MM.1S (cell line): ENCODE data around the gene OVOL1.

Experiments used
- DNase-seq: peaks from one replicate; pipeline ENCODE4 v3.0.0-alpha.2; 2015
- H2AFZ ChIP-seq: fragments of 300-600 bp; sonication (generic); 2 replicates; pipeline ENCODE4 v1.6.0; 2016; ENCODE audit warnings: antibody characterized with exemption, low read length
- H3F3A ChIP-seq: fragments of 300-600 bp; sonication (generic); 2 replicates; pipeline ENCODE4 v1.6.1; 2016; ENCODE audit warnings: mild to moderate bottlenecking, antibody characterized with exemption, low read length, moderate library complexity, mixed read lengths; ENCODE audit not compliant: insufficient read depth
- H3K27ac ChIP-seq: fragments of 300-600 bp; sonication (generic); 2 replicates; pipeline ENCODE4 v1.5.1; 2016; ENCODE audit warnings: mild to moderate bottlenecking, low read length
- H3K27me3 ChIP-seq: fragments of 300-600 bp; sonication (generic); replicated peaks from 2 replicates; pipeline ENCODE4 v1.6.0; 2016; ENCODE audit warnings: low read length; ENCODE audit not compliant: insufficient read depth
- H3K36me3 ChIP-seq: fragments of 300-600 bp; sonication (generic); replicated peaks from 2 replicates; pipeline ENCODE4 v1.6.1; 2016; ENCODE audit warnings: mild to moderate bottlenecking, low read length, mixed read lengths; ENCODE audit not compliant: insufficient read depth
- H3K4me1 ChIP-seq: fragments of 300-600 bp; sonication (generic); 2 replicates; pipeline ENCODE4 v1.6.1; 2016; ENCODE audit warnings: low read length, mixed read lengths
- H3K4me2 ChIP-seq: fragments of 300-600 bp; sonication (generic); 2 replicates; pipeline ENCODE4 v1.6.0; 2016; ENCODE audit warnings: low read depth, low read length
- H3K4me3 ChIP-seq: fragments of 300-600 bp; sonication (generic); 2 replicates; pipeline ENCODE4 v1.5.1; 2016; ENCODE audit warnings: low read length, mixed read lengths
- H3K79me2 ChIP-seq: fragments of 300-600 bp; sonication (generic); 2 replicates; pipeline ENCODE4 v1.6.1; 2016; ENCODE audit warnings: mixed run types, low read length, mixed read lengths
- H3K9ac ChIP-seq: fragments of 300-600 bp; sonication (generic); 2 replicates; pipeline ENCODE4 v1.6.1; 2016; ENCODE audit warnings: low read length, mixed read lengths
- H3K9me2 ChIP-seq: fragments of 300-600 bp; sonication (generic); replicated peaks from 2 replicates; pipeline ENCODE4 v1.6.1; 2016; ENCODE audit warnings: mild to moderate bottlenecking, low read length, mixed read lengths; ENCODE audit not compliant: insufficient read depth
- H3K9me3 ChIP-seq: fragments of 300-600 bp; sonication (generic); replicated peaks from 2 replicates; pipeline ENCODE4 v1.6.1; 2016; ENCODE audit warnings: mild to moderate bottlenecking, low read length, mixed read lengths; ENCODE audit not compliant: insufficient read depth
- H4K20me1 ChIP-seq: fragments of 300-600 bp; sonication (generic); 2 replicates; pipeline ENCODE4 v1.6.1; 2016; ENCODE audit warnings: mild to moderate bottlenecking, low read length, moderate library complexity, mixed read lengths; ENCODE audit not compliant: insufficient read depth
- CTCF ChIP-seq: fragments of 300-600 bp; sonication (generic); IDR thresholded peaks from 2 replicates; pipeline ENCODE4 v1.5.1; 2016; ENCODE audit warnings: antibody characterized with exemption, low read length, mixed read lengths
- EZH2 ChIP-seq: fragments of 300-600 bp; sonication (generic); optimal IDR thresholded peaks from 2 replicates; pipeline ENCODE3; 2017; ENCODE audit warnings: low read depth, mild to moderate bottlenecking, antibody characterized with exemption, low read length, mixed read lengths
- EZH2phosphoT487 ChIP-seq: fragments of 300-600 bp; sonication (generic); IDR thresholded peaks from 2 replicates; pipeline ENCODE4 v1.6.1; 2018; ENCODE audit warnings: antibody characterized with exemption, low read length

OVOL1 gene

DNA sequence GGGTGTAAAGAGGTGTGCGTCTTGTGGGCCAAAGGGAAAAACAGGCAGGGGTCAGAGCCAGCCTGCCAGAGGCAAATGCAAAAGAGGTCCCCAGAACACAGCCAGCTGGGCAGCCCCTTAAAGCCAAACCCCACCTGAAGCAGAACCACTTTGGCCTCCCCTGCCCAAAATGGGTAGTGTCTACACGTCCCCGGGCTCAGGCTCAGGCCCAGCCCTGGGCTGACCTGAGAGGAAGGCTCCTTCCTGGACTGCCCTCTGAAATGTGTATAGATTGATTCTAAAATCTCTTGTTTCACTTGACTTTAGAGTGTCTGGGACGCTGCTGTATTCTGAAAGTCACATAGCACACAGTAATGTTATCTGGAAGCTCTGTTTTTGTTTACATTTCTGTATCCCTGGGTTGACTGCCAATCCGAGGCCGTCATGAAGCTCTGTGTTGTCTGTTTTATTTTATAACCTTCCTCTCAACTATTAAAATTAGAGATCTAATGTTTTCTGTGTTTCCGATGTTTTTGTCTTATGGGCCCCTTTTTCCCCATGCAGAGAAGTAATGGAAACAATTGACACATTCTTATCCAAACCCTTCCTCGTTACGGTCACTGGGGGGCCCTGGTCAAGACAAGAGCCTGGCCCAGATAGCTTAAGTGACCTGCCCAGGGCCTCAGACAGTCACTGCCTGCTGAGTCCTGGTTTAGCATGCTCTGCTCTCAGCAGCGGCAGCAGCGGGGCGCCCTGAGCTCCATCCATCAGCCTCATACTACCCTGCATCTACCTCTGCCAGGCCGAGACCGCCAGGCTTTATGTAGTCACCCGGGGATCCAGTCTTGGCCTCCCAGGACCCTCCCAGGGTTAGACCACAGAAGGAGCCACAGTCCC is 10.1 kb downstream of the OVOL1 start:
- peaks cover 5% of the 10 kb centered on the region for H3K4me1 ChIP-seq
- no peak overlapping the region for H2AFZ ChIP-seq
- H3K4me3 ChIP-seq: no peak overlapping the region
- H3K79me2 ChIP-seq: no peaks in the 10 kb centered on the region
- H3K9ac ChIP-seq: no peak overlapping the region
- no peaks in the 10 kb centered on the region for H3K36me3 ChIP-seq
- no peaks in the 10 kb centered on the region for H3F3A ChIP-seq
- no peak overlapping the region for H3K4me2 ChIP-seq
- H3K9me2 ChIP-seq: no peaks in the 10 kb centered on the region
- no peak overlapping the region for H3K27ac ChIP-seq
- DNase-seq: no peak
- no peaks in the 10 kb centered on the region for H3K9me3 ChIP-seq
- peaks cover 11% of the 10 kb centered on the region; the same call in 1 of the 2 replicates for H3K27me3 ChIP-seq
- TF ChIP-seq EZH2: no peak
- no peak for TF ChIP-seq EZH2phosphoT487
- TF ChIP-seq CTCF: no peak
- no peaks in the 10 kb centered on the region for H4K20me1 ChIP-seq

DNA sequence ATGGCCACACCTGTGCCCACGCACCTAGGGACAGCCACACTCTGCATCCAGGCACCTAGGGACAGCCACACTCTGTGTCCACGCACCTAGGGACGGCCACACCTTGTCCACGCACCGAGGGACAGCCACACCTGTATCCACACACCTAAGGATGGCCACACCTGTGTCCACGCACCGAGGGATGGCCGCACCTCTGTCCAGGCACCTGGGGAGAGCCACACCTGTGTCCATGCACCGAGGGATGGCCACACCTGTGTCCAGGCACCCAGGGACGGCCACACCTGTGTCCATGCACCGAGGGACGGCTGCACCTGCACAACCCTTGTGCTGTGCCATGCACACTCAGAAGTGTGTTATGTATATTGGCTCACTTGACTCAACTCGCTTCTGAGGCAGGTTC is 10.8 kb downstream of the OVOL1 start:
- no peaks in the 10 kb centered on the region for H4K20me1 ChIP-seq
- no peak overlapping the region for H3K4me3 ChIP-seq
- no peak overlapping the region for H2AFZ ChIP-seq
- H3K9me2 ChIP-seq: no peaks in the 10 kb centered on the region
- no peaks in the 10 kb centered on the region for H3K36me3 ChIP-seq
- peaks cover 11% of the 10 kb centered on the region; the same call in 1 of the 2 replicates for H3K27me3 ChIP-seq
- H3K4me1 ChIP-seq: peaks cover 3% of the 10 kb centered on the region; the same call in 1 of the 2 replicates
- DNase-seq: no peak
- H3K4me2 ChIP-seq: no peak overlapping the region
- no peak for TF ChIP-seq EZH2
- TF ChIP-seq CTCF: no peak
- no peak for TF ChIP-seq EZH2phosphoT487
- no peaks in the 10 kb centered on the region for H3K79me2 ChIP-seq
- peaks cover 4% of the 10 kb centered on the region; the same call in 1 of the 2 replicates for H3F3A ChIP-seq
- no peak overlapping the region for H3K9ac ChIP-seq
- no peaks in the 10 kb centered on the region for H3K9me3 ChIP-seq
- H3K27ac ChIP-seq: no peak overlapping the region

DNA sequence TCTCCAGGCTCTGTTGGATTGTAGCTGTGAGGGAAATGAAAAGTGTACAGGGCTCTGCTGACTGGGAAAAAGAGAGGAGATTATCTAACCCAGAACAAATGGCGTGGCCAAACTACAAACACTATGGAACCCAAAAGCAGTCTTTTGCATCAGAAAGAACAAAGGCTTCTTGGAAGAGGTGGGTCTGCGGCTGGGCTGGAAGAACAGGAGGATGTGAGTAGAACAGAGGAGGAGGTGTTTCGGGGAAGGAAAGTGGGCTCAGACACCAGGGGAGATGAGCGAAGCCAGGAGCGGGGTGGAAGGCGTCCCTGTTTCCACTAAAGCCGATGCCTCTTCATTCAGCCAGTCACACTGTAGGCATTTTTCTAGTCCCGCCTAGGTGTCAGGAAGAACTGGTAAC is 12.0 kb downstream of the OVOL1 start:
- H2AFZ ChIP-seq: no peak overlapping the region
- no peak overlapping the region for H3K4me3 ChIP-seq
- H3K9me3 ChIP-seq: no peaks in the 10 kb centered on the region
- TF ChIP-seq CTCF: no peak
- no peak for TF ChIP-seq EZH2
- TF ChIP-seq EZH2phosphoT487: no peak
- H3K27me3 ChIP-seq: peaks cover 11% of the 10 kb centered on the region; the same call in 1 of the 2 replicates
- peaks cover 9% of the 10 kb centered on the region; the same call in 1 of the 2 replicates for H3F3A ChIP-seq
- H3K36me3 ChIP-seq: no peaks in the 10 kb centered on the region
- no peak overlapping the region for H3K27ac ChIP-seq
- DNase-seq: no peak
- H3K79me2 ChIP-seq: no peaks in the 10 kb centered on the region
- H3K9ac ChIP-seq: no peak overlapping the region
- no peak overlapping the region for H3K4me2 ChIP-seq
- no peaks in the 10 kb centered on the region for H4K20me1 ChIP-seq
- H3K4me1 ChIP-seq: peaks cover 9% of the 10 kb centered on the region
- H3K9me2 ChIP-seq: no peaks in the 10 kb centered on the region
